ENCODE measurements around the gene GMDS.

DNA sequence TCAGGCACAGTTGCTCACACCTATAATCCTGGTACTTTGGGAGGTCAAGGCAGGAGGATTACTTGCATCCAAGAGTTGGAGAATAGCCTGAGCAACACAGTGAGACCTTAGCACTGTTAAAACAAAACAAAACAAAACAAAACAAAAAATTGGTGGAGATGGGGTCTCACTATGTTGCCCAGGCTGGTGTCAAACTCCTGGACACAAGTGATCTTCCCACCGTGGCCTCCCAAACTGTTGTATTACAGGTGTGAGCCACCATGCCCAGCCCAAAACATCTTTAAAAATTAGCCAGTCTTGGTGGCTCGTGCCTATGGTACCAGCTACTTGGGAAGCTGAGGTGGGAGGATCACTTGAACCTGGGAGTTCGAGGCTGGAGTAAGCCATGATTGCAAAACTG, 120.2 kb downstream of the GMDS start:
- TF ChIP-seq CTCF (conservative IDR thresholded peaks at IDR 0.05 in 1 of 2, IDR thresholded peaks at IDR 0.05 in 1 of 2; ENCODE audit: extremely low read depth in 1 of 2, insufficient read depth in 1 of 2, low read depth in 1 of 2, low read length in 2 of 2), result no peak
- no peak for TF ChIP-seq EZH2 (IDR thresholded peaks at IDR 0.05; ENCODE audit: borderline replicate concordance, low read length)
